Measurements from ENCODE around the gene SPATA32.

SPATA32 gene

GRCh38 chr17:45247429-45248131 is 14.3 kb downstream of the SPATA32 start:
- peak overlapping the region; percentile 47 for H3K4me3 ChIP-seq (ENCODE audit: control insufficient read depth, low read depth, low read length)
- TF ChIP-seq CTCF (conservative IDR thresholded peaks at IDR 0.05; ENCODE audit: control insufficient read depth, insufficient read depth, low read depth, low read length) = no peak
- DNase-seq (ENCODE audit: low read depth) = peak; percentile 77

- no peak for DNase-seq (ENCODE audit: low read depth)
- peak overlapping the region; percentile 47 for H3K4me3 ChIP-seq (ENCODE audit: control insufficient read depth, low read depth, low read length)
Measured at GRCh38 chr17:45246861-45247428, 14.9 kb downstream of the SPATA32 start.

GRCh38 chr17:45246338-45246737 is 15.6 kb downstream of the SPATA32 start:
- no peak overlapping the region for H3K4me3 ChIP-seq (ENCODE audit: control insufficient read depth, low read depth, low read length)
- DNase-seq (ENCODE audit: low read depth) = no peak
- TF ChIP-seq CTCF (conservative IDR thresholded peaks at IDR 0.05; ENCODE audit: control insufficient read depth, insufficient read depth, low read depth, low read length) = no peak

More at GRCh38 chr17:45246861-45247428, 14.9 kb downstream of the SPATA32 start:
- TF ChIP-seq CTCF (conservative IDR thresholded peaks at IDR 0.05; ENCODE audit: control insufficient read depth, insufficient read depth, low read depth, low read length) = peak; percentile 40

GRCh38 chr17:45244725-45245656 is 16.9 kb downstream of the SPATA32 start:
- H3K4me3 ChIP-seq (ENCODE audit: control insufficient read depth, low read depth, low read length) = no peak overlapping the region
- no peak for TF ChIP-seq CTCF (conservative IDR thresholded peaks at IDR 0.05; ENCODE audit: control insufficient read depth, insufficient read depth, low read depth, low read length)
- DNase-seq (ENCODE audit: low read depth) = no peak

GRCh38 chr17:45243750-45244149 is 18.1 kb downstream of the SPATA32 start:
- DNase-seq (ENCODE audit: low read depth) = no peak
- TF ChIP-seq CTCF (conservative IDR thresholded peaks at IDR 0.05; ENCODE audit: control insufficient read depth, insufficient read depth, low read depth, low read length) = no peak
- no peak overlapping the region for H3K4me3 ChIP-seq (ENCODE audit: control insufficient read depth, low read depth, low read length)

GRCh38 chr17:45242029-45242414 is 19.9 kb downstream of the SPATA32 start:
- H3K4me3 ChIP-seq (ENCODE audit: control insufficient read depth, low read depth, low read length) = no peak overlapping the region
- TF ChIP-seq CTCF (conservative IDR thresholded peaks at IDR 0.05; ENCODE audit: control insufficient read depth, insufficient read depth, low read depth, low read length) = no peak
- no peak for DNase-seq (ENCODE audit: low read depth)

All from fibroblast of mammary gland (primary cell).